GM19455 (cell line): ENCODE data around the gene JAZF1.

Experiments used
- ATAC-seq: cut with Tn5 transposase; IDR thresholded peaks from one replicate; pipeline ENCODE4 v1.9.1; 2021; ENCODE audit not compliant: unreplicated experiment

JAZF1 gene

GRCh38 chr7:28140979-28141378 lies 39.6 kb downstream of the JAZF1 start:
- ATAC-seq, result no peak

- no peak for ATAC-seq
Observed at GRCh38 chr7:28138837-28139236, 41.8 kb downstream of the JAZF1 start.

GRCh38 chr7:28137463-28137862 lies 43.1 kb downstream of the JAZF1 start:
- no peak for ATAC-seq

- ATAC-seq, result no peak
Observed at GRCh38 chr7:28136885-28137284, 43.7 kb downstream of the JAZF1 start.

- no peak for ATAC-seq
Observed at GRCh38 chr7:28136420-28136819, 44.2 kb downstream of the JAZF1 start.

- ATAC-seq, result no peak
Observed at GRCh38 chr7:28135760-28136159, 44.8 kb downstream of the JAZF1 start.

GRCh38 chr7:28135315-28135714 lies 45.3 kb downstream of the JAZF1 start:
- no peak for ATAC-seq

- ATAC-seq, result no peak
Observed at GRCh38 chr7:28133872-28134271, 46.7 kb downstream of the JAZF1 start.

- ATAC-seq, result no peak
Observed at GRCh38 chr7:28132959-28133870, 47.4 kb downstream of the JAZF1 start.

- no peak for ATAC-seq
Observed at GRCh38 chr7:28130277-28130676, 50.3 kb downstream of the JAZF1 start.

GRCh38 chr7:28128608-28129007 lies 52.0 kb downstream of the JAZF1 start:
- ATAC-seq, result no peak

- ATAC-seq, result no peak
Observed at GRCh38 chr7:28126410-28127041, 54.1 kb downstream of the JAZF1 start.

- ATAC-seq, result no peak
Observed at GRCh38 chr7:28125431-28126409, 54.9 kb downstream of the JAZF1 start.

GRCh38 chr7:28124413-28124812 lies 56.2 kb downstream of the JAZF1 start:
- no peak for ATAC-seq

GRCh38 chr7:28123752-28124151 lies 56.8 kb downstream of the JAZF1 start:
- no peak for ATAC-seq

- no peak for ATAC-seq
Observed at GRCh38 chr7:28121496-28121895, 59.1 kb downstream of the JAZF1 start.

- ATAC-seq, result no peak
Observed at GRCh38 chr7:28116041-28116440, 64.6 kb downstream of the JAZF1 start.

GRCh38 chr7:28115261-28115660 lies 65.3 kb downstream of the JAZF1 start:
- no peak for ATAC-seq

GRCh38 chr7:28114056-28114455 lies 66.5 kb downstream of the JAZF1 start:
- no peak for ATAC-seq

- ATAC-seq, result no peak
Observed at GRCh38 chr7:28112883-28113540, 67.6 kb downstream of the JAZF1 start.

GRCh38 chr7:28112467-28112866 lies 68.1 kb downstream of the JAZF1 start:
- ATAC-seq, result no peak
